ENCODE measurements around the gene SIDT2.

- TF ChIP-seq POLR2A (IDR thresholded peaks at IDR 0.05; ENCODE audit: low read depth, low read length), result no peak
- TF ChIP-seq POLR2AphosphoS5 (IDR thresholded peaks at IDR 0.05; ENCODE audit: insufficient read depth, low read depth, low read length), result no peak
- no peak for TF ChIP-seq CTCF (IDR thresholded peaks at IDR 0.05; ENCODE audit: extremely low read depth in 1 of 2, insufficient read depth in 1 of 2, low read depth in 1 of 2, low read length in 2 of 2)
Measured at GRCh38 chr11:117180020-117180419, 1.5 kb downstream of the SIDT2 start.

Measured in endothelial cell of umbilical vein (primary cell).